K562 (cell line): Measurements from ENCODE around the gene MICU1. TPM values are rescaled to one million over a fixed set of nuclear protein-coding genes. Genes with fewer than 3 reads are reported as not detected.

Experiments
- CBFA2T3 ChIP-seq: fragments of 450-650 bp; IDR thresholded peaks from 2 replicates; pipeline ENCODE4 v1.6.1; 2017
- CGGBP1 ChIP-seq: fragments of 250-450 bp; sonication (Bioruptor Pico); IDR thresholded peaks from 2 replicates; pipeline ENCODE4 v1.9.0; 2021; ENCODE audit warnings: mild to moderate bottlenecking
- E2F6 ChIP-seq, 2 experiments: IDR thresholded peaks; 2 replicates each; pipeline ENCODE4 v1.6.1; 2011; ENCODE audit warnings: borderline replicate concordance in 1 of 2, control low read depth in 1 of 2, low read depth in 1 of 2, low read length in 1 of 2, mild to moderate bottlenecking in 1 of 2, mixed read lengths in 1 of 2, moderate library complexity in 1 of 2; ENCODE audit not compliant: insufficient read depth in 1 of 2, insufficient read length in 1 of 2, poor library complexity in 1 of 2, severe bottlenecking in 1 of 2; ENCODE audit errors: extremely low read depth in 1 of 2
- ELF4 ChIP-seq: fragments of 450-650 bp; formaldehyde crosslinking; IDR thresholded peaks from 2 replicates; pipeline ENCODE4 v1.4.0; 2022; ENCODE audit warnings: missing genetic modification characterization
- EZH2 ChIP-seq: IDR thresholded peaks from 2 replicates; pipeline ENCODE4 v1.6.1; 2012; ENCODE audit warnings: low read depth, mild to moderate bottlenecking, inconsistent platforms, low read length, borderline replicate concordance
- FIP1L1 ChIP-seq: fragments of 200-400 bp; formaldehyde crosslinking; IDR thresholded peaks from 2 replicates; pipeline ENCODE4 v1.6.1; 2018; ENCODE audit warnings: mild to moderate bottlenecking, low read depth, low read length; ENCODE audit not compliant: poor library complexity, severe bottlenecking
- GTF2E2 ChIP-seq: fragments of 200-800 bp; sonication (Bioruptor generic); IDR thresholded peaks from 2 replicates; pipeline ENCODE4 v1.6.1; 2016; ENCODE audit warnings: missing genetic modification characterization, missing compliant biosample characterization
- HDAC3 ChIP-seq: fragments of 450-650 bp; IDR thresholded peaks from 2 replicates; pipeline ENCODE4 v1.6.1; 2018; ENCODE audit warnings: borderline replicate concordance, mild to moderate bottlenecking, moderate library complexity; ENCODE audit not compliant: partially characterized antibody
- KAT8 ChIP-seq: fragments of 450-650 bp; IDR thresholded peaks from 2 replicates; pipeline ENCODE4 v1.6.1; 2016; ENCODE audit warnings: low read depth, mild to moderate bottlenecking
- KLF6 ChIP-seq: fragments of 250-450 bp; sonication (Bioruptor Pico); IDR thresholded peaks from 2 replicates; pipeline ENCODE4 v1.4.0; 2020; ENCODE audit warnings: mild to moderate bottlenecking, moderate library complexity, borderline replicate concordance
- MEIS2 ChIP-seq: fragments of 450-650 bp; IDR thresholded peaks from 2 replicates; pipeline ENCODE4 v1.6.1; 2014; ENCODE audit warnings: mild to moderate bottlenecking; ENCODE audit not compliant: partially characterized antibody
- NEUROD1 ChIP-seq: fragments of 150-350 bp; IDR thresholded peaks from 2 replicates; pipeline ENCODE4 v1.6.1; 2014; ENCODE audit warnings: borderline replicate concordance, low read length, low read depth; ENCODE audit not compliant: partially characterized antibody
- RCOR1 ChIP-seq, 2 experiments: IDR thresholded peaks; 2 replicates each; pipeline ENCODE4 v1.6.1; 2012; ENCODE audit warnings: low read depth in 2 of 2, low read length in 2 of 2, borderline replicate concordance in 1 of 2, improper control_type of control experiment in 1 of 2
- SMARCE1 ChIP-seq: fragments of 450-650 bp; IDR thresholded peaks from 2 replicates; pipeline ENCODE4 v1.7.1; 2016; ENCODE audit warnings: mild to moderate bottlenecking
- ZC3H11A ChIP-seq: IDR thresholded peaks from 2 replicates; pipeline ENCODE4 v1.6.1; 2012; ENCODE audit warnings: low read depth, low read length, improper control_type of control experiment
- ZEB2 ChIP-seq: fragments of 450-650 bp; IDR thresholded peaks from 2 replicates; pipeline ENCODE4 v1.6.1; 2016
- ZNF407 ChIP-seq: fragments of 450-650 bp; IDR thresholded peaks from 2 replicates; pipeline ENCODE4 v1.6.1; 2016; ENCODE audit warnings: low read depth
- ZNF830 ChIP-seq: fragments of 250-450 bp; sonication (Bioruptor Pico); IDR thresholded peaks from 2 replicates; pipeline ENCODE4 v1.5.0; 2021; ENCODE audit warnings: mild to moderate bottlenecking
- polyA plus RNA-seq, 8 experiments: library from polyadenylated mRNA; depleted of rRNA in 4 of 8; stranded (reverse) in 5 of 8; unstranded in 3 of 8; fragments of >200 nt; fragmentation: Nextera tagmentation in 2 of 8; fragmentation: Illumina TruSeq in 1 of 8; extraction: Ambion mirVana in 2 of 8; extraction: Trizol in 1 of 8; gene quantifications; 2 replicates each; pipeline versions ENCODE4 v1.2.1 to v1.2.3, GENCODE V29; 2011 to 2014; ENCODE audit warnings: inconsistent platforms in 1 of 8, missing spikeins in 1 of 8
- total RNA-seq, 7 experiments: library from RNA; depleted of rRNA in 6 of 7; stranded (reverse); fragments of >200 nt in 6 of 7; fragmentation: Illumina TruSeq in 2 of 7; extraction: Trizol in 2 of 7; gene quantifications; 2 replicates each; pipeline versions ENCODE4 v1.2.1 to v1.2.3, GENCODE V29; 2011 to 2021; ENCODE audit warnings: low replicate concordance in 1 of 7

Gene MICU1
- total and polyA plus RNA-seq, 9 of the 15 experiments (the other 6 are each of a cell fraction or from before 2014, with no cell fraction given): 29.3 to 76.8 (median 48.4) TPM

- TF ChIP-seq ELF4 (CRISPR knock-in tag) (peak; percentile 60; the same call in 1 of the 2 replicates), ZNF407 (no peak), KAT8 (0 out of 2 replicates have a peak, but pooled peaks have one; percentile 50), ZC3H11A (peak; percentile 86; the same call in 1 of the 2 replicates), MEIS2 (peak; percentile 57), CGGBP1 (CRISPR knock-in tag) (0 out of 2 replicates have a peak, but pooled peaks have one; percentile 9), ZNF830 (no peak), CBFA2T3 (peak; percentile 38), ZEB2 (peak; percentile 95), RCOR1 (IDR thresholded peaks at IDR 0.05; ENCODE audit: borderline replicate concordance in 1 of 2, low read depth in 2 of 2, low read length in 2 of 2) (peak in 1 of 2 experiments; percentile 77; a peak in 3 of 4 replicates), NEUROD1 (peak; percentile 87), SMARCE1 (no peak), HDAC3 (peak; percentile 73), GTF2E2 (tag) (peak; percentile 45; the same call in 1 of the 2 replicates), E2F6 (IDR thresholded peaks at IDR 0.05; ENCODE audit: borderline replicate concordance in 1 of 2, extremely low read depth in 1 of 2, insufficient read depth in 1 of 2, insufficient read length in 1 of 2, low read depth in 1 of 2, low read length in 1 of 2, poor library complexity in 1 of 2, severe bottlenecking in 1 of 2) (peak; percentile 56 to 63), KLF6 (CRISPR knock-in tag) (0 out of 2 replicates have a peak, but pooled peaks have one; percentile 26), EZH2 (no peak), FIP1L1 (peak; percentile 96)
Observed at GRCh38 chr10:72354356-72355213, 271.3 kb downstream of the MICU1 start, which contains the start of gene DNAJB12 (continued).
